ENCODE results near the gene ZNF574. TPM values are rescaled to one million over a fixed set of nuclear protein-coding genes. Genes with fewer than 3 reads are reported as not detected.

The ZNF574 gene
- total and polyA plus RNA-seq, 2 donors from 2014 or later, result 7.2 to 12.7 TPM

DNA sequence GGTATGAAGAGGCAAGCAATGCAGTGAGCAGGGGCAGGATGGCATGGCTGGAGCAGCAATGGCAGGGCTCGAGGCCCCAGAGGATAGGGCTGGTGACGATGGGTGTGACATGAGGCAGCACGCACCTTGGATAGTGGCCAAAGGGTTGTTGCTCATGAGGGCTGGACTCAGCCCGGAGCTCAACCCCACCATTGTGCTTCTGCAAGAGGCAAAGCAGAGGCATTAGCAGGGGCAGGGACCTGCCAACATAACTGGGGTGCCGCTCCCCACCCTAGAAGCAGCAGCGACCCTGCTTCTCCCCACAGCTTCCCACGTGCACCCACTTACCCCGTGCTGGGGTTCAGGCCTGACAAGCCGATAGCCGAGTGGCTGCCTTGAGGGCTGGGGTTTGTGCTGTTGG, 15.8 kb downstream of the ZNF574 start:
- Histone ChIP-seq H3K9me3 (ENCODE audit: control insufficient read depth in 2 of 3, insufficient read depth in 1 of 3, low read length in 3 of 3) (no peaks in the 10 kb centered on the region), H3K4me3 (ENCODE audit: low read length in 3 of 3) (no peak overlapping the region), H3K27me3 (ENCODE audit: control insufficient read depth, insufficient read depth, low read length) (no peaks in the 10 kb centered on the region), H3K27ac (ENCODE audit: low read depth in 2 of 2, low read length in 2 of 2) (no peak overlapping the region), H3K4me1 (ENCODE audit: control insufficient read depth in 2 of 3, insufficient read depth in 2 of 3, low read depth in 1 of 3, low read length in 3 of 3) (no peaks in the 10 kb centered on the region), H3K36me3 (ENCODE audit: control insufficient read depth in 2 of 3, insufficient read depth in 3 of 3, low read length in 3 of 3) (no peaks in the 10 kb centered on the region), H3K9ac (ENCODE audit: low read length in 3 of 3) (no peak overlapping the region)
- intact Hi-C loops (cut with DNase I), result no loop called here
- TF ChIP-seq, protein P1, sequence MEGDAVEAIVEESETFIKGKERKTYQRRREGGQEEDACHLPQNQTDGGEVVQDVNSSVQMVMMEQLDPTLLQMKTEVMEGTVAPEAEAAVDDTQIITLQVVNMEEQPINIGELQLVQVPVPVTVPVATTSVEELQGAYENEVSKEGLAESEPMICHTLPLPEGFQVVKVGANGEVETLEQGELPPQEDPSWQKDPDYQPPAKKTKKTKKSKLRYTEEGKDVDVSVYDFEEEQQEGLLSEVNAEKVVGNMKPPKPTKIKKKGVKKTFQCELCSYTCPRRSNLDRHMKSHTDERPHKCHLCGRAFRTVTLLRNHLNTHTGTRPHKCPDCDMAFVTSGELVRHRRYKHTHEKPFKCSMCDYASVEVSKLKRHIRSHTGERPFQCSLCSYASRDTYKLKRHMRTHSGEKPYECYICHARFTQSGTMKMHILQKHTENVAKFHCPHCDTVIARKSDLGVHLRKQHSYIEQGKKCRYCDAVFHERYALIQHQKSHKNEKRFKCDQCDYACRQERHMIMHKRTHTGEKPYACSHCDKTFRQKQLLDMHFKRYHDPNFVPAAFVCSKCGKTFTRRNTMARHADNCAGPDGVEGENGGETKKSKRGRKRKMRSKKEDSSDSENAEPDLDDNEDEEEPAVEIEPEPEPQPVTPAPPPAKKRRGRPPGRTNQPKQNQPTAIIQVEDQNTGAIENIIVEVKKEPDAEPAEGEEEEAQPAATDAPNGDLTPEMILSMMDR (IDR thresholded peaks at IDR 0.05; ENCODE audit: borderline replicate concordance, extremely low read depth, insufficient read depth), result no peak
- FAIRE-seq, result no peak
- DNase-seq, result no peak

DNA sequence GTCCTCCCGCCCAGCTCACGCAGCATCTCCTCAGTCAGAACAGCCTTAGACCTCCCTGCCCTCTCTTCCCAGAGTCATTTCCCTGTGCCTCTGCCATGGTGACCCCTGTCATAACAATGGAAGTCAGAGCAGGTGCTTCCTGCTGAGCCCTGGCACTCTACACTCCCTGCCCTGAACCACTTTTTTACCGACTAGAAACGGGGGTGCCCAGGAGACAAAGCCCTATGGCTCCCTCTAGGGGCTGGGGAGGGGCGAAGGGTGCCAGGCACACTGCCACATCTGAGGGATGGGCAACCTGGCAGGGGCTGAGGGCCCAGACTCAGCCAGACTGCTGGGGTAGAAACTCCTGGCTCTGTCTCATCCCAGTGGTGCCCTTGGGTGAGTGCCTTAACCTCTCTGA, 16.4 kb downstream of the ZNF574 start:
- H3K9ac ChIP-seq (ENCODE audit: low read length in 3 of 3), result no peak overlapping the region
- H3K4me1 ChIP-seq (ENCODE audit: control insufficient read depth in 2 of 3, insufficient read depth in 2 of 3, low read depth in 1 of 3, low read length in 3 of 3), result no peaks in the 10 kb centered on the region
- H3K27me3 ChIP-seq (ENCODE audit: control insufficient read depth, insufficient read depth, low read length), result no peaks in the 10 kb centered on the region
- intact Hi-C loops (cut with DNase I), result no loop called here
- H3K27ac ChIP-seq (ENCODE audit: low read depth in 2 of 2, low read length in 2 of 2), result no peak overlapping the region
- FAIRE-seq, result no peak
- no peaks in the 10 kb centered on the region for H3K9me3 ChIP-seq (ENCODE audit: control insufficient read depth in 2 of 3, insufficient read depth in 1 of 3, low read length in 3 of 3)
- H3K36me3 ChIP-seq (ENCODE audit: control insufficient read depth in 2 of 3, insufficient read depth in 3 of 3, low read length in 3 of 3), result no peaks in the 10 kb centered on the region
- no peak for DNase-seq
- no peak overlapping the region for H3K4me3 ChIP-seq (ENCODE audit: low read length in 3 of 3)
- TF ChIP-seq, protein P1 (IDR thresholded peaks at IDR 0.05; ENCODE audit: borderline replicate concordance, extremely low read depth, insufficient read depth), result peak; percentile 2

DNA sequence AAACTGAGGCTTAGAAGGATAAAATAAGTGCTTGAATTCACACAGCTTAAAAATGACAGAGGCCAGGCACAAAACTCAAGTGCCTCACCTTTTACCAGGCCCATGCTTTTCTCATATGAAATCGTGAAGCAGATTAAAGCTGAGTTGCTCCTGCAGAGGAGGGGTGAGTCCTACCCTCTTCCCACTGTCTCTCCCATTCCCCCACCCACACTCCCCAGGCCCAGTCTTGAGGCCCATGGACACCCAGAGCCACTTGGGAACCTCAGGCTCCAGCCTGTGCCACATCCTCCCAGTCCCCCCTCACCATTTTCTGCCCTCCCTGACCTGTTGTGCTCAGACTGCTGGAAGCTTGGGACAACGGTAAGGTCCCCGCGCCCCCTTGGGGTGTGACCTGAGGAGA, 17.5 kb downstream of the ZNF574 start:
- intact Hi-C loops (cut with DNase I), result no loop called here
- TF ChIP-seq, protein P1 (IDR thresholded peaks at IDR 0.05; ENCODE audit: borderline replicate concordance, extremely low read depth, insufficient read depth), result no peak
- Histone ChIP-seq H3K27me3 (ENCODE audit: control insufficient read depth, insufficient read depth, low read length) (no peaks in the 10 kb centered on the region), H3K36me3 (ENCODE audit: control insufficient read depth in 2 of 3, insufficient read depth in 3 of 3, low read length in 3 of 3) (no peaks in the 10 kb centered on the region), H3K27ac (ENCODE audit: low read depth in 2 of 2, low read length in 2 of 2) (no peak overlapping the region), H3K4me1 (ENCODE audit: control insufficient read depth in 2 of 3, insufficient read depth in 2 of 3, low read depth in 1 of 3, low read length in 3 of 3) (no peaks in the 10 kb centered on the region), H3K4me3 (ENCODE audit: low read length in 3 of 3) (no peak overlapping the region), H3K9ac (ENCODE audit: low read length in 3 of 3) (no peak overlapping the region), H3K9me3 (ENCODE audit: control insufficient read depth in 2 of 3, insufficient read depth in 1 of 3, low read length in 3 of 3) (no peaks in the 10 kb centered on the region)
- FAIRE-seq, result no peak
- DNase-seq, result no peak

DNA sequence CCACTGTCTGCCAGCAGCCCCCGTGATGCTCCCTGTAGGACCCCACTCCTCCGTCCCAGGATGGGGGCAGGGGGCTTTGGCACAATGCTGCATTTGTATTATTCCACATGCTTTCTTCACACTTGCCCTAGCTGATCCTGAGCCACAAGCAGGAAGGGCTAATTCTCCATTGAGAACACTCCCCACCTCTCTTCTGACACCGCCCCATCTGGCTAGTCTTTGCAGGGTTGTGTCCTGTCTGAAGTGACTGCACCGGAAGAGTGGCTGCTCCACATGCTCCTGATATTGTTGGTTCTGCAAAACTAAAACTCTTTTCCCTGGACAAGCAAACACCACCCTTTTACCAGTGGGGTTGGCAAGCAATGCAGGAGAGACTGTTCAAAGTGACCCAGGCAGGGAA, 18.0 kb downstream of the ZNF574 start:
- FAIRE-seq (no peak), DNase-seq (no peak)
- intact Hi-C loops (cut with DNase I), result no loop called here
- no peaks in the 10 kb centered on the region for H3K36me3 ChIP-seq (ENCODE audit: control insufficient read depth in 2 of 3, insufficient read depth in 3 of 3, low read length in 3 of 3)
- no peaks in the 10 kb centered on the region for H3K4me1 ChIP-seq (ENCODE audit: control insufficient read depth in 2 of 3, insufficient read depth in 2 of 3, low read depth in 1 of 3, low read length in 3 of 3)
- TF ChIP-seq, protein P1 (IDR thresholded peaks at IDR 0.05; ENCODE audit: borderline replicate concordance, extremely low read depth, insufficient read depth), result no peak
- no peak overlapping the region for H3K9ac ChIP-seq (ENCODE audit: low read length in 3 of 3)
- H3K9me3 ChIP-seq (ENCODE audit: control insufficient read depth in 2 of 3, insufficient read depth in 1 of 3, low read length in 3 of 3), result no peaks in the 10 kb centered on the region
- H3K27me3 ChIP-seq (ENCODE audit: control insufficient read depth, insufficient read depth, low read length), result no peaks in the 10 kb centered on the region
- no peak overlapping the region for H3K4me3 ChIP-seq (ENCODE audit: low read length in 3 of 3)
- H3K27ac ChIP-seq (ENCODE audit: low read depth in 2 of 2, low read length in 2 of 2), result no peak overlapping the region
